GM18526 (cell line): ENCODE results near the gene DPH1.

Experiments used
- POLR2A ChIP-seq: IDR thresholded peaks from 3 replicates; pipeline ENCODE4 v1.6.1; 2011; ENCODE audit not compliant: insufficient read length; ENCODE audit errors: extremely low read depth

Gene DPH1

GRCh38 chr17:2040219-2040827 is 10.4 kb downstream of the DPH1 start:
- no peak for TF ChIP-seq POLR2A

- no peak for TF ChIP-seq POLR2A
Measured at GRCh38 chr17:2040942-2041560, 11.1 kb downstream of the DPH1 start.

GRCh38 chr17:2041561-2042389 is 11.8 kb downstream of the DPH1 start, which contains the start of gene OVCA2:
OVCA2 (plus strand) TSS chr17:2042022; CDS start chr17:2042048, 26 bp downstream.
- TF ChIP-seq POLR2A, result peak; percentile 82

- no peak for TF ChIP-seq POLR2A
Measured at GRCh38 chr17:2042390-2042847, 12.5 kb downstream of the DPH1 start.

GRCh38 chr17:2042933-2043332 is 13.0 kb downstream of the DPH1 start:
- TF ChIP-seq POLR2A, result no peak

GRCh38 chr17:2043785-2044184 is 13.8 kb downstream of the DPH1 start:
- TF ChIP-seq POLR2A, result no peak

GRCh38 chr17:2044263-2044894 is 14.4 kb downstream of the DPH1 start:
- TF ChIP-seq POLR2A, result no peak

GRCh38 chr17:2047590-2047989 is 17.6 kb downstream of the DPH1 start:
- no peak for TF ChIP-seq POLR2A

GRCh38 chr17:2048805-2049204 is 18.9 kb downstream of the DPH1 start:
- no peak for TF ChIP-seq POLR2A

GRCh38 chr17:2049333-2050299 is 19.7 kb downstream of the DPH1 start:
- no peak for TF ChIP-seq POLR2A

GRCh38 chr17:2050300-2051060 is 20.5 kb downstream of the DPH1 start:
- TF ChIP-seq POLR2A, result no peak

GRCh38 chr17:2051061-2051932 is 21.3 kb downstream of the DPH1 start:
- no peak for TF ChIP-seq POLR2A
